HG02943 (cell line): Measurements from ENCODE around the gene C5orf24.
"Not testable (repeated sequence)": the region's sequence is repeated elsewhere in the genome, so short reads cannot be mapped to it uniquely, and the experiment has no call there.

ENCODE experiments used
- ATAC-seq: cut with Tn5 transposase; IDR thresholded peaks from one replicate; pipeline ENCODE4 v1.9.1; 2021; ENCODE audit warnings: mild to moderate bottlenecking, low read depth, moderate library complexity; ENCODE audit not compliant: unreplicated experiment

The C5orf24 gene

DNA sequence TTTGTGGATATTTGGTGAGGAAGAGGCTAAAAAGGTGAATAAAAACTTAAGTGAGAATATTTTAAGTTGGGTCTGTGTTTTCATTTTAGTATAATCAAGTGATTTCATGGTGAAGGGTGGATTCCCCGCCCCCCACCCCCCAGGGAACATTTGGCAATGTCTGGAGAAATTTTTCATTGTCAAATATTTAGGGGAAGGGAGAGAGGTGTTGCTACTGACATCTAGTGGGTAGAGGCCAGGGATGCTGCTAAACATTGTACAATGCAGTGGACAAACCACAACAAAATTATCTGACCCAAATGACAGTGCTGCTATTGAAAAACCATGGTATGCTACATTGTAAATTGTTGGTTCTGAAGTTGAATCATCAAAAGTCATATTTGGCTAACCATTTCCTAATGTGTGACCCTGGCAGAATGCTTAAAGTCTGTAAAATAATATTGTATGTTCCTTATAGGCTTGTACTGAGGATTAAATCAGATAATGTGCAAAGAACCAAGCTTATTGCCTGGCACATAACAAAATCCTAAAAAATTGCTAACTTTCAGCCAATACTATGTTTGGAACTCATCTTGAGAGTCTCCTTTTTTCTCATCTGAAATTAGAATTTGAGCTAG lies 5.6 kb downstream of the C5orf24 start:
- no peak for ATAC-seq

DNA sequence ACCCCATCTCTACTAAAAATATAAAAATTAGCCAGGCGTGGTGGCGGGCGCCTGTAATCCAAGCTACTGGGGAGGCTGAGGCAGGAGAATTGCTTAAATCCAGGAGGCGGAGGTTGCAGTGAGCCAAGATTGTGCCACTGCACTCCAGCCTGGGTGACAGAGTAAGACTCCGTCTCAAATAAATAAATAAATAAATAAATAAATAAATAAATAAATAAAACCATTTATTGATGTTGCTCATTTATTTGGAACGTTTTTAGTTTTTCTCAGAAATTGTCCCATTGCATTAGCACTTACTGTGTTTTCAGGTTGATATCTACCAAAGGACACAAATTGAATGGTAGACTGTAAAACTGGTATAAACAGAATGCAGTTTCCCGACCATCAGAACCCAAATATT lies 10.7 kb downstream of the C5orf24 start:
- ATAC-seq, result not testable (repeated sequence)

DNA sequence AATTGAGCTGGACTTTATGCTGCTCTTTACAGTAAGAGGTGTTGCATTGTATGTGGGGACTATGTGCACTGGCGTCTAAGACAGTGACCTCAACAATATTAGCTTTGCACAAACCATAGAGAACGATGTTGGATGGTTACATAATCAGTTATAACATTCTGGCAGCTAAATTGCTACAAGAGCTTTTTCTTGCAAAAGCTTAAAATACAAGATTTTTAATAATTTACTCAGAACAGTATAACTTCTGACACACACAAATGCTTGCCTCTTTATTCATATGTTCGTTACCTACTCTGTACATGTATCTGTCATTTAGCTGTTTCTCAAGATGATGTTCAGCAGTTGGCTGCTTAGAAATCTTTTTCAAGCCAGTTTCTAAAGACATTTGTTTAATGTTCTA lies 11.6 kb downstream of the C5orf24 start:
- no peak for ATAC-seq

DNA sequence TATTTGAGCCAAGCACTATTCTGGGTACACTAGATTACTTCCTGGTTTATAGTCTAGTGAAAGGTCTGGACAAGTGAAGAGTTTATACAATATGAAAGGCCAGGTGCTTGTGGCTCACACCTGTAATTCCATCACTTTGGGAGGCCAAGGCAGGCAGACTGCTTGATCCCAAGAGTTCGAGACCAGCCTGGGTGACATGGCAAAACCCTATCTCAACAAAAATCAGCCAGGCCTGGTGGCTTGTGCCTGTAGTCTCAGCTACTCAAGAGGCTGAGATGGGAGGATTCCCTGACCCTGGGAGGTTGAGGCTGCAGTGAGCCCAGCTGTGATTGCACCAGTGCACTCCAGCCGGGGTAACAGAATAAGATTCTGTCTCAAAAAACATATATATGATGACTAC lies 18.9 kb downstream of the C5orf24 start:
- no peak for ATAC-seq

DNA sequence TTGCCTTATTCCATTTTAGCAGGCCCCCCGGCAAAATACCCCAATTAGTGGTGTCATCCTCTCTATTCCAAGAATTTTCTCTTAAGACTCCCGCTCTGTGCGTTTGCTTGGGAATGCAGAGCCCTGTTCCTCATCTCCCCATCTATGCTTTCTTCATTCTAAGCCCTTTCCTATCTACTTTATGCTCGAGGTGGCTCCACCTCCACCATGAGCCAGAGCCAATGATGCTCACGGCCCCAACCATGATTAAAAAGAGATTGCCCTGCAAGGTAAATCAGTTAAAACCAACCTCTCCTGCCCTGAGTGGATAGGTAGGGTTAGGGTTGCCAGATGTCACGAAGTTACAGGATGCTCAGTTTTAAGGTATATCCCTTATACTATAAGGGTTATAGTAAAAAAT lies 27.7 kb downstream of the C5orf24 start:
- ATAC-seq, result no peak

DNA sequence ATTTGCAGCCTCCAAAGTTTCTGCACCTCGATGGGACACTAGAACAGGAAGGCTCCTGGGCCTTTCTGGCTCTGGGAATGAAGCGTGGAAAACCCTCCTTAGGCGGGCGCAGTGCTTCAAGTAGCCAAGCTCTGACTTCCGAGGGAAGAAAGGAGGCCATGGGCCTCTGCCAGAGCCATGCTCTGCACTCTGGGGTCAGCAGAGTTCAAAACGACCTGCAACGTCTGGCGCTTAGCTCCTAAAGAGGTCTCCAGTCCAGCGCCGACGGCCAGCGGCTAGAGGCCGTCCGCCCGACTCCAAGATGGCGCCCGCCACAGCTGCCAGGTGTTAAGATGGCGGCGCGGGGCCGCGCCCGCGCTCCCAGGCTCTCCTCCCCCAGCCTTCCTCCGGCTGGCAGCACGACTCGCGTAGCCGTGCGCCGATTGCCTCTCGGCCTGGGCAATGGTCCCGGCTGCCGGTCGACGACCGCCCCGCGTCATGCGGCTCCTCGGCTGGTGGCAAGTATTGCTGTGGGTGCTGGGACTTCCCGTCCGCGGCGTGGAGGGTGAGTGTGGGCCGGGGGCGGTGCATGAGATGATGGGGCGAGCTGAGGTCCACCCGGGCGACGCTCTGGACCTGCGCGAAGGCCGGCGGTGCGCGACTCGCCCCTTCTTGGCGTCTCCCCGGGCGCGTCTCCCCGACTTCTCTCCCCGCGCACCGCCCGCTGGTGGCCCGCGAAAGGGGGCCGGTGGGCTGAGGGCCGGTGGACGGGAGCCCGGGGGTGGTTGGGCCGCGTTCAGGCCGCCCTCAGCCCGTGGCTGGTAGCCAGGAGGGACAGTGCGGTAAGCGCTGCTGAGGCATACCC lies 28.4 kb downstream of the C5orf24 start, which contains the start of gene TXNDC15:
Gene TXNDC15, plus strand, starts transcription at position 385 of the 844 bp plus-strand sequence. Its CDS starts 57 bp downstream, at position 442.
- ATAC-seq, result peak; percentile 71

DNA sequence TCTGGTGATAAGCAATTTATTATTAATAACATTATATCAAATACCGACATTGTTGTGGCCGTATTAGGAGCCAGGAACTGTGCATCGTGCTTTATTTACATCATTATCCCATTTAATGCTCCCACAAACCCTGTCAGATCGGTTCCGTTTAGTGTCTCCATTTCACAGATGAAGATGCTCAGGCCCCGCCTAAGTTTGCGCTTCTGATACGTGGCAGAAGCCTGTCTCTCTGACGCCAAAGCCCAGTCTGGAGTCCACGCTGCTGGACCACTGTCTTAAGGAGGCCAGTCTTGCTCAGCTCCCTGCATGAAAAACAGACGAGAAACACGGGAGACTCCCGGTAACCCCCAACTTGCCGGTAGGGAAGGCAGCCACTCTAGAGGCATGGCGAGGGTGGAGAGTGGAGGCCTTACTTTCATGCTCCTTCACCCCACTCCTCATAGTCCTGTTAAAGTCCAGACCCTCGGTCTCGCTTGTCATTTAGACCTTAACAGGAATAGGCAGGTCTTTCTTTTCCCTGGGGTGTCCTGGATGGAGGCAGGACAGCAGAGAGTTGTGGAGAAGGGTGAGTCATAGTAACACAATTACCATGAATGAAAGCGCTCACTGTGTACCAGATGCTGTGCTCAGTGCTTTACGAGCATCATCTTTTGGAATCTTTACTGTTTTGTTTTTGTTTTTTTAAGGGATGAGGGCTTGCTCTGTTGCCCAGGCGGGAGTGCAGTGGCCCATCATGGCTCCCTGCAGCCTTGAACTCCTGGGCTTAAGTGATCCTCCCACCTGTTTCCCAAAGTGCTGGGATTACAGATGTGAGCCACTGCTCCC lies 29.3 kb downstream of the C5orf24 start:
- ATAC-seq, result peak; percentile 22

DNA sequence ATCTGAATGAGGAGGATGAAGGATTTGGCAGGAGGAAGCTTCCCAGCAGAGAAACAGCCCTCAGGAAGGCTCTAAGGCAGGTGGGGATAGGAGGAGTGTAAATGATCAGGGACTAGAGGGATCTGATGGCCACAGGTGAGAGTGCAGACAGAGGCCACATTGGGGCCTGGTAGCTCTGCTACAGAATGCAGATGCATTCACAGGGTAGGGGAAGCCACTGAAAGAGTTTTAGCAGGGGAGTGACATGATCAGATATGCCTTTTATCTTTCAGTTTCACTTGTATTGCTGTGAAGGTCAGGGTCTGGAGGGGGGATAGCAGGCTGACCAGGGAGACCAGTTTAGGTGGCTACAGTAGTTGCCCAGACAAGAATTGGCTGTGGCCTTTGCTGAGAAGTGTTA lies 31.4 kb downstream of the C5orf24 start:
- no peak for ATAC-seq

DNA sequence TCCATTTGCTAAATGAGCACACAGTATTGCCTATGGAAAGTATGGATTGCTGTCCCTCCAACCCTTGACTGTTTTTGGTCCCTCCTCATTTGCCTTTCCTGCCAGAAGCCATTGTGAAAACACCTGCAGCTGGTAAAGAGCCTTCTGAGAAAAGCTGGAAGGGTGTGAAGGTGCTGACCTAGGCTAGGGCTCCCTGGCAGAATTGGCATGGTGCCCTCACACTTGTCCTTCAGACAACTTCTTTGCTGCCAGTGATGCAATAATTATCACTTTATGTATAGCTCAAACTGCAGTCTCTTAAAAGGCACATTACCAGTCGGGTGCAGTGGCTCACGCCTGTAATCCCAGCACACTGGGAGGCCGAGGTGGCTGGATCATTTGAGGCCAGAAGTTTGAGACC lies 32.6 kb downstream of the C5orf24 start:
- no peak for ATAC-seq

DNA sequence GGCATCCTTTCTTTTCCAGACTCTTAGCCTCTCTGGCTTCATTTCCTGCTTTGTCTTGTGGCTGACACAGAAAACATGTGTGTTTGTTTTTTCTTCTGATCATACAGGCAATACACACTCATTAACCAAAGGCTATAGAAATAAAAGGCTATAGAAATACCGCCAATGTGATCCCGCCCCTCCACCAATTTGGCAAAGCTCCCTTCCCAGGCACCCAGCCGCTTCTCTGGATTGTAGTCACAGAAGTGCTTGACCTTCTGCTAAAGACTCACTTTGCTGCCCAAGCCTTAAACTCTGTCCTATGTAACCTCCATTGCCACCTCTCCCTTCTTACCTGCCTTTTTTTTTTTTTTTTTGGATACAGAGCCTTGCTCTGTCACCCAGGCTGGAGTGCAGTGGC lies 33.7 kb downstream of the C5orf24 start:
- no peak for ATAC-seq

DNA sequence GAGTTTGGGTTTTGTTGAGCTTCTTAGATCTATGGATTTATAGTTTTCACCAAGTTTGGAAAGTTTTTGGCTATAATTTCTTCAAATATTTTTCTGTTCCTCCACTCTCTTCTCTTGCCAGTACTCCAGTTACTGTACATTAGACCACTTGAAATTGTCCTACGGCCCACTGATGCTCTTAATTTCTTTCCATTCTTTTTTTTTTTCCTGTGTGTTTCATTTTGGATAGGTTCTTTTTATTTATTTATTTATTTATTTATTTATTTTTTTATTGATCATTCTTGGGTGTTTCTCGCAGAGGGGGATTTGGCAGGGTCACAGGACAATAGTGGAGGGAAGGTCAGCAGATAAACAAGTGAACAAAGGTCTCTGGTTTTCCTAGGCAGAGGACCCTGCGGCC lies 35.2 kb downstream of the C5orf24 start:
- not testable (repeated sequence) for ATAC-seq

DNA sequence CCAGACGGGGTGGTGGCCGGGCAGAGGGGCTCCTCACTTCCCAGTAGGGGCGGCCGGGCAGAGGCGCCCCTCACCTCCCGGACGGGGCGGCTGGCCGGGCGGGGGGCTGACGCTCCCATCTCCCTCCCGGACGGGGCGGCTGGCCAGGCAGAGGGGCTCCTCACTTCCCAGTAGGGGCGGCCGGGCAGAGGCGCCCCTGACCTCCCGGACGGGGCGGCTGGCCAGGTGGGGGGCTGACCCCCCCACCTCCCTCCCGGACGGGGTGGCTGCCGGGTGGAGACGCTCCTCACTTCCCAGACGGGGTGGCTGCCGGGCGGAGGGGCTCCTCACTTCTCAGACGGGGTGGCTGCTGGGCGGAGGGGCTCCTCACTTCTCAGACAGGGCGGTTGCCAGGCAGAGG lies 35.9 kb downstream of the C5orf24 start:
- ATAC-seq, result not testable (repeated sequence)

DNA sequence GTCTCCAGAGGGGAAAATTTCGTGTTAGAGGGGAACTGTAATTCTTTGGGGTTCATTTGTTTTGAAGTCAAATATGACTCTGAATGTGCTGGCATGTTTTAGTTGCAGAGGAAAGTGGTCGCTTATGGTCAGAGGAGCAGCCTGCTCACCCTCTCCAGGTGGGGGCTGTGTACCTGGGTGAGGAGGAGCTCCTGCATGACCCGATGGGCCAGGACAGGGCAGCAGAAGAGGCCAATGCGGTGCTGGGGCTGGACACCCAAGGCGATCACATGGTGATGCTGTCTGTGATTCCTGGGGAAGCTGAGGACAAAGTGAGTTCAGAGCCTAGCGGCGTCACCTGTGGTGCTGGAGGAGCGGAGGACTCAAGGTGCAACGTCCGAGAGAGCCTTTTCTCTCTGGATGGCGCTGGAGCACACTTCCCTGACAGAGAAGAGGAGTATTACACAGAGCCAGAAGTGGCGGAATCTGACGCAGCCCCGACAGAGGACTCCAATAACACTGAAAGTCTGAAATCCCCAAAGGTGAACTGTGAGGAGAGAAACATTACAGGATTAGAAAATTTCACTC lies 41.9 kb downstream of the C5orf24 start:
- no peak for ATAC-seq

DNA sequence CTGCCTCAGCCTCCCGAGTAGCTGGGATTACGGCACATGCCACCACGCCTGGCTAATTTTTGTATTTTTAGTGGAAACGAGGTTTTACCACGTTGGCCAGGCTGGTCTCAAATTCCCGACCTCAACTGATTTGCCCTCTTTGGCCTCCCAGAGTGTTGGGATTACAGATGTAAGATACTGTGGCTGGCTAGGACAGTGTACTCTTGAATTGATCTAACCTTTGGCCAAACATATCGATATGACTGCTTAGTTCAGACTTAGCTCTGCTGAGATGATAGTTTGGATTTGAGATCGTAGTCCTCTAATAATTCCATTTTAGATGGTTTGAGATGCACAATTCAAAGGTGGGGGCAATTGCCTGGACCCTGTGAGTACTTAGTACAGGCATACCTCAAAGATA lies 43.6 kb downstream of the C5orf24 start:
- ATAC-seq, result no peak

DNA sequence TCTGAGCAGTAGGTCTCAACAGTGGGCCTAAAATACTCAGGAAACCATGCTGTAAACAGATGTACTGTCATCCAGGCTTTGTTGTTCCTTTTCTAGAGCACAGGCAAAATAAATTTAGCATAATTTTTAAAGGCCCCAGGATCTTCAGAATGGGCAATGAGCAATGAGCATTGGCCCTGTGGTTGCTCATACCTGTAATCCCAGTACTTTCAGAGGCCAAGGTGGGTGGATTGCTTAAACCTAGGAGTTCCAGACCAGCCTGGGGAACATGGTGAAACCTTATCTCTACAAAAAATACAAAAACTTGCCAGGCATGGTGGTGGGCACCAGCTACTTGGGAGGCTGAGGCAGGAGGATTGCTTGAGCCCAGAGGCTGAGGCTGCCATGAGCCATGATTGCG lies 45.7 kb downstream of the C5orf24 start:
- ATAC-seq, result no peak

DNA sequence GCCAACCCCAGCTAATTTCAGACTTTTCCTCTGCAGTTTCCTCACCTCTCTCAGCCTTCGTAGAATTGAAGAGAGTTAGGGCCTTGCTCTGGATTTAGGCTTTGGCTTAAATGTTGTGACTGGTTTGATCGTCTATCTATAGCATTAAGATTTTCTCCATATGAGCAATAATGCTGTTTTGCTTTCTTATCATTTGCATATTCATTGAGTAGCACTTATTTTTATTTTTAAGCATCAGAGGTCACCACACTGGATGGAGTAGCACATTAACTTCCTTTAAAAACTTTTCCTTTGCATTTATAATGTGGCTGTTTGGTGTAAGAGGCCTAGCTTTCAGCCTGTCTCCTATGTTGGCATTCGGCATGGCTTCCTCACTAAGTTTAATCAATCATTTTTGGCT lies 46.5 kb downstream of the C5orf24 start:
- no peak for ATAC-seq

DNA sequence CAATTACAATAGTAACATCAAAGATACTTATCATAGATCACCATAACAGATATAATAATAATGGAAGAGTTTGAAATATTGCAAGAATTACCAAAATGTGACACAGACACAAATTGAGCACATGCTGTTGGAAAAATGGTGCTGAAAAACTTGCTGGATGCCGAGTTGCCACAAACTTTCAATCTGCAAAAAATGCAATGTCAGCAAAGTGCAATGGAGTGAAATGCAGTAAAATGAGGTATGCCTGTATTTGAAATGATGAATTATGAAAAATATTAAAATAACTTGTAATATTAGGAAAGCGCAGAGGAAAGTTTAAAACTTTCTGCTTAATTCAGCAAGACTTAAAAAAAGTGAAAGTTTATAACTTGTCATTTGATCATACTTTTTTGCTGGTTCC lies 47.2 kb downstream of the C5orf24 start:
- ATAC-seq, result no peak

DNA sequence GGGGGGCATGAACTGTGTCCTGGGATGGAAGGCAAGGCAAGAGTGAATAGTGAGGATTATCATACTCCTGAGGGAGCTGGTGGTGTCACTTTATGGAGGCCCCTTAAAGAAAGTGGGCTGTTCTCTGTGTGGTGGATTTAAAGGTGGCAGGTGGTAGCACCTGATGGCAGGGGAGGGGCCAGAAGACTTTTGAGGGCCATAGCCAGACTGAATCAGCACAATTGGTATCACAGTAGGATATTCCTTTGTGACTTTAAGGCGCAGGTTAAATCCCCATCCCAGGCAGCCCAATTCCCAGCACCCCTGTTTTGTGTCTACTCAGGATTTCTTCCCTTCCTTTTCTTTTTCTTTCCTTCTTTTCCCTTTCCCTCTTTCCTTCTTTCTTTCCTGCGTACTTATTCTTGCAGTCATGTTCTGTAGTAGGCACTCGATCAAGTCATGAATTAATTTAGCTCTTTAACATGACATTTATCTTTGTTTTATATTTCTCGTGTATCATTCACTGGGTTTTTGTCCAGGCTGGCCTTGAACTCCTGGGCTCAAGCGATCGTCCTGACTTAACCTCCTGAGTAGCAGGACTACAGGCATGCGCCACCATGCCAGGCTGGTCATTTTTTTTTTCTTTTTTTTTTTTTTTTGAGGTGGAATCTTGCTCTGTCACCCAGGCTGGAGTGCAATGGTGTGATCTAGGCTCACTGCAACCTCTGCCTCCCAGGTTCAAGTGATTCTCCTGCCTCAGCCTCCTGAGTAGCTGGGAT lies 48.2 kb downstream of the C5orf24 start:
- no peak for ATAC-seq

DNA sequence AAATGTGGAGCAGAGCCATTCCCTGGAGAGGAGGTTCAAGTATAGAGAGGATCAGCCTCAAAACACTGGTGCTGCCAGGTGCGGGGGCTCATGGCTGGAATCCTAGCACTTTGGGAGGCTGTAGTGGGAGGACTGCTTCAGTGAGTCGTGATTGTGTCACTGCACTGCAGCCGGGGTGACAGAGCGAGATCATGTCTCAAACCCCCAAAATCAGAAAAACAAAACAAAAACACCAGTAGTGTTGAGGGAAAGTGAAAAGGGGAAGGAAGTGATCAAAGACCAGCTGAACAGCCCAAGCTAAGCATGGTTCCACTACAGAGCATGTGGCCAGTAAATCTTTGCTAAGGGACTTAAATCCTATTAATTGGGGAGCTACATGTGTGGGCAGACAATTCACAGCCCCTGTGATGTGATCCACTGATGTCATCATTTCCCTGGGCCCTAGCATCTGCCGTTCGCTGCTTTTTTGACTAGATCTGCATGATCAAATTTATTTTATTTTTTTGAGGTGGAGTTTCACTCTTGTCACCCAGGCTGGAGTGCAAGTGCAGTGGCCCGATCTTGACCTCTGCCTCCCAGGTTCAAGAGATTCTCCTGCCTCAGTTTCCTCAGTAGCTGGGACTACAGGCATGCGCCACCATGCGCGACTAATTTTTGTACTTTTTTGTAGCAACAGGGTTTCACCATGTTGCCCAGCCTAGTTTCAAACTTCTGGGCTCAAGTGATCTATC lies 56.5 kb downstream of the C5orf24 start:
- no peak for ATAC-seq
